Measurements from ENCODE around the gene C21orf91.

Gene C21orf91

GRCh38 chr21:17753736-17754135 lies 65.4 kb downstream of the C21orf91 start:
- TF ChIP-seq TAF1 (IDR thresholded peaks at IDR 0.05; ENCODE audit: borderline replicate concordance, insufficient read depth, low read length): no peak
- no peak for TF ChIP-seq REST (IDR thresholded peaks at IDR 0.05; ENCODE audit: insufficient read depth in 1 of 2, low read depth in 2 of 2, low read length in 2 of 2)
- no peak for TF ChIP-seq SIN3A (IDR thresholded peaks at IDR 0.05; ENCODE audit: borderline replicate concordance, insufficient read depth, low read length)
- TF ChIP-seq POLR2AphosphoS5 (IDR thresholded peaks at IDR 0.05; ENCODE audit: low read depth, low read length): no peak
- TF ChIP-seq FOXP2 (optimal IDR thresholded peaks at IDR 0.05; ENCODE audit: borderline replicate concordance, extremely low read depth, extremely low read length, insufficient read depth): no peak

GRCh38 chr21:17752171-17752570 lies 67.0 kb downstream of the C21orf91 start:
- no peak for TF ChIP-seq FOXP2 (optimal IDR thresholded peaks at IDR 0.05; ENCODE audit: borderline replicate concordance, extremely low read depth, extremely low read length, insufficient read depth)
- no peak for TF ChIP-seq REST (IDR thresholded peaks at IDR 0.05; ENCODE audit: insufficient read depth in 1 of 2, low read depth in 2 of 2, low read length in 2 of 2)
- no peak for TF ChIP-seq POLR2AphosphoS5 (IDR thresholded peaks at IDR 0.05; ENCODE audit: low read depth, low read length)
- TF ChIP-seq SIN3A (IDR thresholded peaks at IDR 0.05; ENCODE audit: borderline replicate concordance, insufficient read depth, low read length): no peak
- no peak for TF ChIP-seq TAF1 (IDR thresholded peaks at IDR 0.05; ENCODE audit: borderline replicate concordance, insufficient read depth, low read length)

GRCh38 chr21:17746920-17747319 lies 72.2 kb downstream of the C21orf91 start:
- no peak for TF ChIP-seq POLR2AphosphoS5 (IDR thresholded peaks at IDR 0.05; ENCODE audit: low read depth, low read length)
- TF ChIP-seq FOXP2 (optimal IDR thresholded peaks at IDR 0.05; ENCODE audit: borderline replicate concordance, extremely low read depth, extremely low read length, insufficient read depth): no peak
- TF ChIP-seq SIN3A (IDR thresholded peaks at IDR 0.05; ENCODE audit: borderline replicate concordance, insufficient read depth, low read length): no peak
- TF ChIP-seq TAF1 (IDR thresholded peaks at IDR 0.05; ENCODE audit: borderline replicate concordance, insufficient read depth, low read length): no peak
- no peak for TF ChIP-seq REST (IDR thresholded peaks at IDR 0.05; ENCODE audit: insufficient read depth in 1 of 2, low read depth in 2 of 2, low read length in 2 of 2)

GRCh38 chr21:17745086-17745485 lies 74.1 kb downstream of the C21orf91 start:
- no peak for TF ChIP-seq FOXP2 (optimal IDR thresholded peaks at IDR 0.05; ENCODE audit: borderline replicate concordance, extremely low read depth, extremely low read length, insufficient read depth)
- TF ChIP-seq TAF1 (IDR thresholded peaks at IDR 0.05; ENCODE audit: borderline replicate concordance, insufficient read depth, low read length): no peak
- no peak for TF ChIP-seq REST (IDR thresholded peaks at IDR 0.05; ENCODE audit: insufficient read depth in 1 of 2, low read depth in 2 of 2, low read length in 2 of 2)
- no peak for TF ChIP-seq SIN3A (IDR thresholded peaks at IDR 0.05; ENCODE audit: borderline replicate concordance, insufficient read depth, low read length)
- TF ChIP-seq POLR2AphosphoS5 (IDR thresholded peaks at IDR 0.05; ENCODE audit: low read depth, low read length): no peak
